ENCODE measurements around the gene INPP5K.

INPP5K gene

GRCh38 chr17:1490643-1491442, 25.6 kb downstream of the INPP5K start (continued):
- TF ChIP-seq, protein P1, sequence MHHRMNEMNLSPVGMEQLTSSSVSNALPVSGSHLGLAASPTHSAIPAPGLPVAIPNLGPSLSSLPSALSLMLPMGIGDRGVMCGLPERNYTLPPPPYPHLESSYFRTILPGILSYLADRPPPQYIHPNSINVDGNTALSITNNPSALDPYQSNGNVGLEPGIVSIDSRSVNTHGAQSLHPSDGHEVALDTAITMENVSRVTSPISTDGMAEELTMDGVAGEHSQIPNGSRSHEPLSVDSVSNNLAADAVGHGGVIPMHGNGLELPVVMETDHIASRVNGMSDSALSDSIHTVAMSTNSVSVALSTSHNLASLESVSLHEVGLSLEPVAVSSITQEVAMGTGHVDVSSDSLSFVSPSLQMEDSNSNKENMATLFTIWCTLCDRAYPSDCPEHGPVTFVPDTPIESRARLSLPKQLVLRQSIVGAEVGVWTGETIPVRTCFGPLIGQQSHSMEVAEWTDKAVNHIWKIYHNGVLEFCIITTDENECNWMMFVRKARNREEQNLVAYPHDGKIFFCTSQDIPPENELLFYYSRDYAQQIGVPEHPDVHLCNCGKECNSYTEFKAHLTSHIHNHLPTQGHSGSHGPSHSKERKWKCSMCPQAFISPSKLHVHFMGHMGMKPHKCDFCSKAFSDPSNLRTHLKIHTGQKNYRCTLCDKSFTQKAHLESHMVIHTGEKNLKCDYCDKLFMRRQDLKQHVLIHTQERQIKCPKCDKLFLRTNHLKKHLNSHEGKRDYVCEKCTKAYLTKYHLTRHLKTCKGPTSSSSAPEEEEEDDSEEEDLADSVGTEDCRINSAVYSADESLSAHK (tag by site-specific recombination; IDR thresholded peaks at IDR 0.05) = no peak; the same call in 1 of the 2 replicates
- no peak for TF ChIP-seq HOXC10 (CRISPR knock-in tag; IDR thresholded peaks at IDR 0.05)
- no peak for TF ChIP-seq ZNF510 (tag by site-specific recombination; IDR thresholded peaks at IDR 0.05; ENCODE audit: insufficient replicate concordance)
- TF ChIP-seq ZNF175 (tag by site-specific recombination; IDR thresholded peaks at IDR 0.05) = no peak
- TF ChIP-seq ZNF626 (tag by site-specific recombination; IDR thresholded peaks at IDR 0.05) = no peak
- TF ChIP-seq ZNF624 (tag by site-specific recombination; IDR thresholded peaks at IDR 0.05) = no peak
- 0 out of 2 replicates have a peak, but pooled peaks have one; percentile 41 for TF ChIP-seq ZNF561 (tag by site-specific recombination; IDR thresholded peaks at IDR 0.05; ENCODE audit: borderline replicate concordance)
- peak; percentile 91 for TF ChIP-seq PATZ1 (tag by site-specific recombination; IDR thresholded peaks at IDR 0.05)
- TF ChIP-seq, protein P2, sequence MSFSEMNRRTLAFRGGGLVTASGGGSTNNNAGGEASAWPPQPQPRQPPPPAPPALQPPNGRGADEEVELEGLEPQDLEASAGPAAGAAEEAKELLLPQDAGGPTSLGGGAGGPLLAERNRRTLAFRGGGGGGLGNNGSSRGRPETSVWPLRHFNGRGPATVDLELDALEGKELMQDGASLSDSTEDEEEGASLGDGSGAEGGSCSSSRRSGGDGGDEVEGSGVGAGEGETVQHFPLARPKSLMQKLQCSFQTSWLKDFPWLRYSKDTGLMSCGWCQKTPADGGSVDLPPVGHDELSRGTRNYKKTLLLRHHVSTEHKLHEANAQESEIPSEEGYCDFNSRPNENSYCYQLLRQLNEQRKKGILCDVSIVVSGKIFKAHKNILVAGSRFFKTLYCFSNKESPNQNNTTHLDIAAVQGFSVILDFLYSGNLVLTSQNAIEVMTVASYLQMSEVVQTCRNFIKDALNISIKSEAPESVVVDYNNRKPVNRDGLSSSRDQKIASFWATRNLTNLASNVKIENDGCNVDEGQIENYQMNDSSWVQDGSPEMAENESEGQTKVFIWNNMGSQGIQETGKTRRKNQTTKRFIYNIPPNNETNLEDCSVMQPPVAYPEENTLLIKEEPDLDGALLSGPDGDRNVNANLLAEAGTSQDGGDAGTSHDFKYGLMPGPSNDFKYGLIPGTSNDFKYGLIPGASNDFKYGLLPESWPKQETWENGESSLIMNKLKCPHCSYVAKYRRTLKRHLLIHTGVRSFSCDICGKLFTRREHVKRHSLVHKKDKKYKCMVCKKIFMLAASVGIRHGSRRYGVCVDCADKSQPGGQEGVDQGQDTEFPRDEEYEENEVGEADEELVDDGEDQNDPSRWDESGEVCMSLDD (tag by site-specific recombination; IDR thresholded peaks at IDR 0.05) = peak; percentile 94
- peak; percentile 75 for TF ChIP-seq ZFHX2 (tag by site-specific recombination; conservative IDR thresholded peaks at IDR 0.05)
- no peak for TF ChIP-seq ZSCAN23 (tag by site-specific recombination; IDR thresholded peaks at IDR 0.05)
- no peak for TF ChIP-seq ZNF211 (tag by site-specific recombination; IDR thresholded peaks at IDR 0.05; ENCODE audit: low read depth)
- TF ChIP-seq ZBTB26 (tag by site-specific recombination; optimal IDR thresholded peaks at IDR 0.05) = peak; percentile 69
- TF ChIP-seq ZNF274 (IDR thresholded peaks at IDR 0.05; ENCODE audit: low read length) = no peak
- no peak for TF ChIP-seq ZNF274 (tag by site-specific recombination; IDR thresholded peaks at IDR 0.05; ENCODE audit: borderline replicate concordance)
- TF ChIP-seq, protein P3, sequence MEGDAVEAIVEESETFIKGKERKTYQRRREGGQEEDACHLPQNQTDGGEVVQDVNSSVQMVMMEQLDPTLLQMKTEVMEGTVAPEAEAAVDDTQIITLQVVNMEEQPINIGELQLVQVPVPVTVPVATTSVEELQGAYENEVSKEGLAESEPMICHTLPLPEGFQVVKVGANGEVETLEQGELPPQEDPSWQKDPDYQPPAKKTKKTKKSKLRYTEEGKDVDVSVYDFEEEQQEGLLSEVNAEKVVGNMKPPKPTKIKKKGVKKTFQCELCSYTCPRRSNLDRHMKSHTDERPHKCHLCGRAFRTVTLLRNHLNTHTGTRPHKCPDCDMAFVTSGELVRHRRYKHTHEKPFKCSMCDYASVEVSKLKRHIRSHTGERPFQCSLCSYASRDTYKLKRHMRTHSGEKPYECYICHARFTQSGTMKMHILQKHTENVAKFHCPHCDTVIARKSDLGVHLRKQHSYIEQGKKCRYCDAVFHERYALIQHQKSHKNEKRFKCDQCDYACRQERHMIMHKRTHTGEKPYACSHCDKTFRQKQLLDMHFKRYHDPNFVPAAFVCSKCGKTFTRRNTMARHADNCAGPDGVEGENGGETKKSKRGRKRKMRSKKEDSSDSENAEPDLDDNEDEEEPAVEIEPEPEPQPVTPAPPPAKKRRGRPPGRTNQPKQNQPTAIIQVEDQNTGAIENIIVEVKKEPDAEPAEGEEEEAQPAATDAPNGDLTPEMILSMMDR (tag by site-specific recombination; IDR thresholded peaks at IDR 0.05) = no peak
- no peak for TF ChIP-seq ZNF658 (tag by site-specific recombination; IDR thresholded peaks at IDR 0.05)
- peak; percentile 53 for TF ChIP-seq ZBTB11 (tag by site-specific recombination; conservative IDR thresholded peaks at IDR 0.05; ENCODE audit: low read depth)
- TF ChIP-seq ZNF146 (tag by site-specific recombination; IDR thresholded peaks at IDR 0.05) = no peak
- no peak for TF ChIP-seq ZNF16 (tag by site-specific recombination; IDR thresholded peaks at IDR 0.05; ENCODE audit: low read depth)
- peak; percentile 57 for TF ChIP-seq SP7 (tag by site-specific recombination; IDR thresholded peaks at IDR 0.05)
- no peak; the same call in 1 of the 2 replicates for TF ChIP-seq IKZF3 (tag by site-specific recombination; IDR thresholded peaks at IDR 0.05)
- TF ChIP-seq, protein P4, sequence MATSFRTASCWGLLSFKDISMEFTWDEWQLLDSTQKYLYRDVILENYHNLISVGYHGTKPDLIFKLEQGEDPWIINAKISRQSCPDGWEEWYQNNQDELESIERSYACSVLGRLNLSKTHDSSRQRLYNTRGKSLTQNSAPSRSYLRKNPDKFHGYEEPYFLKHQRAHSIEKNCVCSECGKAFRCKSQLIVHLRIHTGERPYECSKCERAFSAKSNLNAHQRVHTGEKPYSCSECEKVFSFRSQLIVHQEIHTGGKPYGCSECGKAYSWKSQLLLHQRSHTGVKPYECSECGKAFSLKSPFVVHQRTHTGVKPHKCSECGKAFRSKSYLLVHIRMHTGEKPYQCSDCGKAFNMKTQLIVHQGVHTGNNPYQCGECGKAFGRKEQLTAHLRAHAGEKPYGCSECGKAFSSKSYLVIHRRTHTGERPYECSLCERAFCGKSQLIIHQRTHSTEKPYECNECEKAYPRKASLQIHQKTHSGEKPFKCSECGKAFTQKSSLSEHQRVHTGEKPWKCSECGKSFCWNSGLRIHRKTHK (tag by site-specific recombination; IDR thresholded peaks at IDR 0.05) = no peak

All from HEK293 (cell line).